ENCODE measurements around the gene ABHD3. TPM values are rescaled to one million over a fixed set of nuclear protein-coding genes. Genes with fewer than 3 reads are reported as not detected.

ABHD3 gene
- total RNA-seq, 1 donor from 2014 or later, result 12.7 TPM

DNA sequence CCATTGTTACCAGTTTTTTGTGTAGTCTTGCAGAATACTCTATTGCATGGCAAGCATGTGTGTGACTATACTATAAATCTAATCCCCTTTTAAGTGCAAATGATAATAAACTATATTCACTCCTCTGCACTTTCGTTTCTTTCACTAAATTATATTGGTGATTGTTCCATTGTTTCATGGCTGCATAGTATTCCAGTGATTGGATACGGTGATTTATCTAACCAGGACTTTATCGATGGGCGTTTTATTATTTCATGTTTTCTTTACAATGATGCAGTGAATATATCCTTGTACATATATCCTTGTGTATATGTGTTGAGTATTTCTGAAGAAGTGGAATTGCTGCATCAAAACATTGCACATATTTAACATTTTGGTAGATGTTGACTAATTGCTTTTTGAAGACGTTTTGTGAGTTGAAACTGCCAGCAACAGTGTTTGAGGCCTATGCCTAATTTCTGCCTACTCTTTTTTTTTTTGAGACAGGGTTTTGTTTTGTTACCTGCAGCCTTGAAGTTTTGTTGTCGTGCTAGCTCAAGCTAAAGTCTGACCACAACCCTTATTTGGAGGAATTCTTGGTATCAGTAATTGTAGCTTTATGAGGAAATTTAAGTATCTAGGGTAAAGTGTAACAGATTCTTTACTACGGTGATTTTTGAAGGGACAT is 38.7 kb upstream of the ABHD3 start:
- no peak for DNase-seq
- Mint-ChIP-seq H3K27me3 (ENCODE audit: unreplicated experiment) (peaks cover 14% of the 10 kb centered on the region), H3K4me1 (ENCODE audit: low read depth, unreplicated experiment) (peaks cover 35% of the 10 kb centered on the region), H3K36me3 (ENCODE audit: unreplicated experiment) (no peaks in the 10 kb centered on the region), H3K9me3 (ENCODE audit: unreplicated experiment) (peaks cover 16% of the 10 kb centered on the region), H3K4me3 (ENCODE audit: unreplicated experiment) (peak overlapping the region; percentile 89), H3K27ac (ENCODE audit: unreplicated experiment) (peak overlapping the region; percentile 98)
- TF ChIP-seq, protein P1, sequence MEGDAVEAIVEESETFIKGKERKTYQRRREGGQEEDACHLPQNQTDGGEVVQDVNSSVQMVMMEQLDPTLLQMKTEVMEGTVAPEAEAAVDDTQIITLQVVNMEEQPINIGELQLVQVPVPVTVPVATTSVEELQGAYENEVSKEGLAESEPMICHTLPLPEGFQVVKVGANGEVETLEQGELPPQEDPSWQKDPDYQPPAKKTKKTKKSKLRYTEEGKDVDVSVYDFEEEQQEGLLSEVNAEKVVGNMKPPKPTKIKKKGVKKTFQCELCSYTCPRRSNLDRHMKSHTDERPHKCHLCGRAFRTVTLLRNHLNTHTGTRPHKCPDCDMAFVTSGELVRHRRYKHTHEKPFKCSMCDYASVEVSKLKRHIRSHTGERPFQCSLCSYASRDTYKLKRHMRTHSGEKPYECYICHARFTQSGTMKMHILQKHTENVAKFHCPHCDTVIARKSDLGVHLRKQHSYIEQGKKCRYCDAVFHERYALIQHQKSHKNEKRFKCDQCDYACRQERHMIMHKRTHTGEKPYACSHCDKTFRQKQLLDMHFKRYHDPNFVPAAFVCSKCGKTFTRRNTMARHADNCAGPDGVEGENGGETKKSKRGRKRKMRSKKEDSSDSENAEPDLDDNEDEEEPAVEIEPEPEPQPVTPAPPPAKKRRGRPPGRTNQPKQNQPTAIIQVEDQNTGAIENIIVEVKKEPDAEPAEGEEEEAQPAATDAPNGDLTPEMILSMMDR (IDR thresholded peaks at IDR 0.05; ENCODE audit: partially characterized antibody, unreplicated experiment), result no peak

DNA sequence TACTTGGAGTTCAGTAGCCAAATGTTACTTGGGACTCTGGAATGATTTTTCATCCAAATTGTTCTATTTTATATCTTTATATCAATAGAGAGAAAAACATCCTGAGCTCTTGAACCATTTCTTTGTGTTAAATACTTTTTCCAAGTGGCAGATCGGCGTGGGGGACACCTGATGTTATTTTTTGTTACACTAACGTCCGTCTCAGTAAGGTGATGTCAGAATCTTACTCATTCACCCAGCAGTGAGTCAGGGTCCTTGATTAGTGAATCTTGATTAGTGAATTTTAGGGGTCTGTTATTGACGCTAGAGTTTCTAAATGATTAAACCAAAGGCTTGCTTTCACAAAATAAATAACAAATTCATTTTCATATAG is 37.7 kb upstream of the ABHD3 start:
- H3K4me3 Mint-ChIP-seq (ENCODE audit: unreplicated experiment), result peak overlapping the region; percentile 89
- H3K27ac Mint-ChIP-seq (ENCODE audit: unreplicated experiment), result peak overlapping the region; percentile 98
- H3K27me3 Mint-ChIP-seq (ENCODE audit: unreplicated experiment), result peaks cover 16% of the 10 kb centered on the region
- H3K9me3 Mint-ChIP-seq (ENCODE audit: unreplicated experiment), result peaks cover 16% of the 10 kb centered on the region
- no peaks in the 10 kb centered on the region for H3K36me3 Mint-ChIP-seq (ENCODE audit: unreplicated experiment)
- peaks cover 28% of the 10 kb centered on the region for H3K4me1 Mint-ChIP-seq (ENCODE audit: low read depth, unreplicated experiment)
- TF ChIP-seq, protein P1 (IDR thresholded peaks at IDR 0.05; ENCODE audit: partially characterized antibody, unreplicated experiment), result no peak
- DNase-seq, result no peak

DNA sequence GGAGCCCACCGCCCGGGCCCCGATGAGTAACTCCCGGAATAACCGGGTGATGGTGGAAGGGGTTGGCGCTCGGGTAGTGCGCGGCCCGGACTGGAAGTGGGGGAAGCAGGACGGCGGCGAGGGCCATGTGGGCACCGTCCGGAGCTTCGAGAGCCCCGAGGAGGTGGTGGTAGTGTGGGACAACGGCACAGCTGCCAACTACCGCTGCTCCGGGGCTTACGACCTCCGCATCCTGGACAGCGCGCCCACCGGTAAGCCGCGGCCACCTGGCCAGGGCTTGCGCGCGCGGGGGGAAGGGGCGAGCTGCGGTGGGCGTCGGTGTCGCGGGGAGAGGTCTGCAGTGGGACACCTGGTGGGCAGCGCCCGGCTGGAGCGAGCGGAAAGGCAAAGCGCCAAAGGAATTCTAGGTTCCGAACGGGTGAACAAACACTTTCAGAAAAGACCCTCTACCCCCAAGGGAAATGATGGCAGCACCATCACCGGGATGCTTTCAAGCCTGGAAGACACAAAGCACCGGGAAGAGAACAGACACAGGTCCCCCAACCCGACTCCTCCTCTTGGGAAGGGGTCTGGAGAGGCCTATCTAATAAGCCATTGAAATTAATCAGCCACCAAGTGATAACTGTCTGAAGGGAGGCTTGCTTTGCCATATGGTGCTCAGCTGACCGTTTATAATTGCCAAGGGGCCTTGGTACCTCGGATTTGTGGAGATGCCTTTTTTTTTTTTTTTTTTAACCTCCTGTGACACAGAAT is 37.2 kb upstream of the ABHD3 start:
- Mint-ChIP-seq H3K27me3 (ENCODE audit: unreplicated experiment) (peaks cover 16% of the 10 kb centered on the region), H3K4me1 (ENCODE audit: low read depth, unreplicated experiment) (peaks cover 24% of the 10 kb centered on the region), H3K36me3 (ENCODE audit: unreplicated experiment) (peaks cover 3% of the 10 kb centered on the region), H3K27ac (ENCODE audit: unreplicated experiment) (peak overlapping the region; percentile 98), H3K9me3 (ENCODE audit: unreplicated experiment) (peaks cover 16% of the 10 kb centered on the region), H3K4me3 (ENCODE audit: unreplicated experiment) (peak overlapping the region; percentile 89)
- DNase-seq, result peak; percentile 62
- TF ChIP-seq, protein P1 (IDR thresholded peaks at IDR 0.05; ENCODE audit: partially characterized antibody, unreplicated experiment), result no peak

DNA sequence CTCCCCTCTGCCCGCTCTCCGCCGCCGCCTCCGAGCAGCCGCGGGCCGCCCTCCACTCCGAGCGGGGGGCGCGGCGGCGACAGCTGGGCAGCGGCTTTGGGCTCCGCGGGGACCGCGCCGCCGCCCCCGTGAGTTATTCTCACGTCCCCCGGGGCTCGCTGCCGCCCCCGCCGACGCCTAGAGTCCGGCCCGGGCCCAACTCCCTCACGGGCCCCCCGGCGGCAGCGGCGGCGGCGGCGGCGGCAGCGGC is 36.7 kb upstream of the ABHD3 start:
- TF ChIP-seq, protein P1 (IDR thresholded peaks at IDR 0.05; ENCODE audit: partially characterized antibody, unreplicated experiment), result no peak
- Mint-ChIP-seq H3K27ac (ENCODE audit: unreplicated experiment) (no peak overlapping the region), H3K36me3 (ENCODE audit: unreplicated experiment) (peaks cover 8% of the 10 kb centered on the region), H3K27me3 (ENCODE audit: unreplicated experiment) (peaks cover 16% of the 10 kb centered on the region), H3K9me3 (ENCODE audit: unreplicated experiment) (peaks cover 17% of the 10 kb centered on the region), H3K4me3 (ENCODE audit: unreplicated experiment) (no peak overlapping the region), H3K4me1 (ENCODE audit: low read depth, unreplicated experiment) (peaks cover 19% of the 10 kb centered on the region)
- no peak for DNase-seq
